HG02885 (cell line): ENCODE data around the gene EBPL.
"Not testable (repeated sequence)": the region's sequence is repeated elsewhere in the genome, so short reads cannot be mapped to it uniquely, and the experiment has no call there.

ENCODE experiments used
- ATAC-seq: cut with Tn5 transposase; IDR thresholded peaks from one replicate; pipeline ENCODE4 v1.9.1; 2021; ENCODE audit warnings: mild to moderate bottlenecking; ENCODE audit not compliant: unreplicated experiment, poor library complexity

The EBPL gene

GRCh38 chr13:49638030-49638743 is 53.1 kb downstream of the EBPL start:
- no peak for ATAC-seq

- no peak for ATAC-seq
Measured at GRCh38 chr13:49636705-49637104, 54.6 kb downstream of the EBPL start.

GRCh38 chr13:49635599-49636433 is 55.5 kb downstream of the EBPL start:
- no peak for ATAC-seq

- ATAC-seq, result no peak
Measured at GRCh38 chr13:49633710-49634109, 57.6 kb downstream of the EBPL start.

GRCh38 chr13:49632156-49632555 is 59.1 kb downstream of the EBPL start:
- no peak for ATAC-seq

- no peak for ATAC-seq
Measured at GRCh38 chr13:49630580-49630979, 60.7 kb downstream of the EBPL start.

GRCh38 chr13:49629947-49630346 is 61.3 kb downstream of the EBPL start:
- no peak for ATAC-seq

GRCh38 chr13:49629196-49629938 is 61.9 kb downstream of the EBPL start:
- ATAC-seq, result no peak

GRCh38 chr13:49627831-49628652 is 63.2 kb downstream of the EBPL start, which contains the start of gene ARL11:
ARL11 (plus strand) TSS chr13:49628507; CDS start chr13:49630448, 1,941 bp downstream.
- peak; percentile 97 for ATAC-seq

GRCh38 chr13:49625392-49626079 is 65.8 kb downstream of the EBPL start:
- ATAC-seq, result no peak

- ATAC-seq, result no peak
Measured at GRCh38 chr13:49624229-49624628, 67.1 kb downstream of the EBPL start.

- ATAC-seq, result no peak
Measured at GRCh38 chr13:49622174-49622946, 68.9 kb downstream of the EBPL start.

- ATAC-seq, result peak; percentile 90
Measured at GRCh38 chr13:49620170-49620621, 71.1 kb downstream of the EBPL start.

GRCh38 chr13:49616676-49617065 is 74.6 kb downstream of the EBPL start:
- ATAC-seq, result no peak

GRCh38 chr13:49615836-49616675 is 75.2 kb downstream of the EBPL start:
- no peak for ATAC-seq

GRCh38 chr13:49612042-49612441 is 79.2 kb downstream of the EBPL start:
- not testable (repeated sequence) for ATAC-seq
